Ascending aorta (tissue), 2 donors: ENCODE data around the gene OTUD3. TPM values are rescaled to one million over a fixed set of nuclear protein-coding genes. Genes with fewer than 3 reads are reported as not detected.

Experiments used
- DNase-seq, 2 donors: peaks; one replicate each; pipeline ENCODE4 v3.0.0-alpha.2; 2019; ENCODE audit warnings: low spot score in 2 of 2
- H3K27ac ChIP-seq, 2 donors: fragments of 200-600 bp; sonication (generic); one replicate each; pipeline ENCODE4 v1.5.1; 2016 to 2017; ENCODE audit warnings: mild to moderate bottlenecking in 1 of 2
- H3K27me3 ChIP-seq: fragments of 200-600 bp; sonication (generic); one replicate; pipeline ENCODE4 v1.5.1; 2017
- H3K36me3 ChIP-seq, 2 donors: fragments of 200-600 bp; sonication (generic); one replicate each; pipeline ENCODE4 v1.5.1; 2016
- H3K4me1 ChIP-seq, 2 donors: fragments of 200-600 bp; sonication (generic); one replicate each; pipeline ENCODE4 v1.5.1; 2016 to 2017; ENCODE audit warnings: mild to moderate bottlenecking in 1 of 2
- H3K4me3 ChIP-seq, 2 donors: fragments of 200-600 bp; sonication (generic); one replicate each; pipeline ENCODE4 v1.5.1; 2016 to 2017; ENCODE audit warnings: mild to moderate bottlenecking in 1 of 2
- H3K9me3 ChIP-seq, 2 donors: fragments of 200-600 bp; sonication (generic); one replicate each; pipeline ENCODE4 v1.5.1; 2016
- CTCF ChIP-seq, 3 experiments: fragments of 200-600 bp in 2 of 3; fragments of 450-650 bp in 1 of 3; sonication (generic) in 2 of 3; IDR thresholded peaks; one replicate each; pipeline ENCODE4 v1.5.1; 2016 to 2019; ENCODE audit warnings: antibody characterized with exemption in 3 of 3, mild to moderate bottlenecking in 1 of 3, moderate library complexity in 1 of 3
- intact Hi-C: fragments of 100-400 bp; cut with DNase I; formaldehyde crosslinking; loops from one replicate; pipeline ENCODE4 v1.15.1; 2023
- total RNA-seq: library from RNA; depleted of rRNA; stranded (reverse); fragments of >200 nt; gene quantifications from one replicate; pipeline ENCODE4 v1.1.0, GENCODE V29; 2016

OTUD3 gene
- total RNA-seq, 1 donor from 2014 or later, result 1.9 TPM

DNA sequence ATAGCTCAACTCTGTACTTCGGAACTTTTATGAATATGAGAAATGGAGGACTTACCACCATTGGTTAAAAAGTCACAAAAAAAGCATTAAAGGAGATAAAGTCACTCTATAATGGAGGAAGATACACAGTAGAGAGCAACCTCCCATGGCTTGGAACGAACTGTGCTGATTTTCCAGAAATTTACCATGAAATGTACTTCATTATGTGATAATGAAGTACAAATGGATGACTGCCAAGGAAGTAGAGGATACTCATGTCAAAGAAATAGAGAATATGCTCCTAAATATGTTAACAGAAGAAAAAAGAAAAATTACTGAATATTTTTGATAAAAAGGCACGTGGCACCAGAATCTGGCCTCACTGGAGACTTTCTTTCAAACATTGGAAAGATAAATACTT is 64.8 kb downstream of the OTUD3 start:
- no peaks in the 10 kb centered on the region for H3K27me3 ChIP-seq
- no peaks in the 10 kb centered on the region for H3K4me1 ChIP-seq
- no peaks in the 10 kb centered on the region for H3K36me3 ChIP-seq
- H3K9me3 ChIP-seq, result no peaks in the 10 kb centered on the region
- TF ChIP-seq CTCF (IDR thresholded peaks at IDR 0.05), result no peak
- no peak overlapping the region for H3K27ac ChIP-seq
- H3K4me3 ChIP-seq, result no peak overlapping the region
- no peak for DNase-seq
- intact Hi-C loops, result no loop called here

- Histone ChIP-seq H3K4me3 (no peak overlapping the region), H3K27me3 (no peaks in the 10 kb centered on the region), H3K4me1 (no peaks in the 10 kb centered on the region), H3K9me3 (no peaks in the 10 kb centered on the region), H3K36me3 (no peaks in the 10 kb centered on the region), H3K27ac (no peak overlapping the region)
- no peak for TF ChIP-seq CTCF (IDR thresholded peaks at IDR 0.05)
- intact Hi-C loops, result no loop called here
- DNase-seq, result no peak
These were observed 66.8 kb downstream of the OTUD3 start for GRCh38 chr1:19949016-19949415.

- DNase-seq, result no peak
- no peaks in the 10 kb centered on the region for H3K36me3 ChIP-seq
- no peak overlapping the region for H3K4me3 ChIP-seq
- no peaks in the 10 kb centered on the region for H3K9me3 ChIP-seq
- no peaks in the 10 kb centered on the region for H3K27me3 ChIP-seq
- no peak overlapping the region for H3K27ac ChIP-seq
- no peaks in the 10 kb centered on the region for H3K4me1 ChIP-seq
- intact Hi-C loops, result no loop called here
- no peak for TF ChIP-seq CTCF (IDR thresholded peaks at IDR 0.05)
These were observed 71.9 kb downstream of the OTUD3 start for GRCh38 chr1:19954059-19954458.

- no peak for TF ChIP-seq CTCF (IDR thresholded peaks at IDR 0.05)
- intact Hi-C loops, result no loop called here
- Histone ChIP-seq H3K4me3 (no peak overlapping the region), H3K36me3 (no peaks in the 10 kb centered on the region), H3K4me1 (no peaks in the 10 kb centered on the region), H3K27ac (no peak overlapping the region), H3K9me3 (no peaks in the 10 kb centered on the region), H3K27me3 (no peaks in the 10 kb centered on the region)
- DNase-seq, result no peak
These were observed 73.5 kb downstream of the OTUD3 start for GRCh38 chr1:19955534-19956170.

- H3K36me3 ChIP-seq, result no peaks in the 10 kb centered on the region
- no peak for TF ChIP-seq CTCF (IDR thresholded peaks at IDR 0.05)
- no peaks in the 10 kb centered on the region for H3K9me3 ChIP-seq
- intact Hi-C loops, result no loop called here
- H3K4me3 ChIP-seq, result no peak overlapping the region
- no peak overlapping the region for H3K27ac ChIP-seq
- DNase-seq, result no peak
- no peaks in the 10 kb centered on the region for H3K4me1 ChIP-seq
- H3K27me3 ChIP-seq, result no peaks in the 10 kb centered on the region
These were observed 75.6 kb downstream of the OTUD3 start for GRCh38 chr1:19957779-19958178.

DNA sequence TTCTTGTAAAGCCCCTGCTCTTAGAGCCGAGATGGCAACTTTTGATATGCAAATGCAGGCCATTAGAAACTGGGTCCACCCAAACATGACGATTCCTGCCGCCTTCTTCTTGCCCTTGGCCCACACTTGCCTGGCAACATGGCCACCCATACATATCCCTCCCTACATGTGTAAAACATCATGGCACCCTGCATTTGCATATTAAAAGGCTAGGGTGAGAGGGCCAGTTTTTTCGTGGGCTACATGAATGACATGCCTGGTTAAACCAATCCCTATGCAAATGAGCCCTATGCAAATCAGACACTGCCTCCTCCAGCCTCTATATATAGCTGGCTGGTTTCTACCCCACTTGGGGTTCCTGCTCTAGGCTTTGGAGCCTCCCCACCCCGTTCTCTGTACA is 78.4 kb downstream of the OTUD3 start:
- H3K36me3 ChIP-seq, result no peaks in the 10 kb centered on the region
- TF ChIP-seq CTCF (IDR thresholded peaks at IDR 0.05), result no peak
- intact Hi-C loops, result no loop called here
- DNase-seq, result no peak
- no peak overlapping the region for H3K27ac ChIP-seq
- no peak overlapping the region for H3K4me3 ChIP-seq
- H3K4me1 ChIP-seq, result no peaks in the 10 kb centered on the region
- no peaks in the 10 kb centered on the region for H3K27me3 ChIP-seq
- no peaks in the 10 kb centered on the region for H3K9me3 ChIP-seq
